ENCODE data around the gene NDC1.
A peak's percentile ranks its signal among the peaks of the same experiment; 100 is the strongest.
"Not testable (repeated sequence)": the region's sequence is repeated elsewhere in the genome, so short reads cannot be mapped to it uniquely, and the experiment has no call there.

The NDC1 gene

DNA sequence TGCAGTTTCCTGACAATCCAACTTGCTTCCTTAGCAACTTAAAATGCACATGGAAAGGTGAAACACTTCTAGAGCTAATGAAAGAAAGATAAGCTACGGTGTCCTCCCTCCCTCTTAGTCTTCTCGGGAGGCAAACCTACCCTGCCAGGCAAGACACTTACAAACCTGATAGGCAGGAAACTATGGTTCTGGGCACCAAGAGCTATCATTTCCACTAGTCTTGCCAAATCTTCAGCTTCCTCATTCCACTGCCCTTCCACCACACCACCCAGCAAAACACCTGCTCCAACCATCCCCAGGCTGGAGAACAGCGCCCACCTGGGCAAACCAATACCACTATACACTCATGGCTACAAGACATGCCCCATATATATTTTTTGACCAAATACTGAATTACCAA, 15.2 kb downstream of the NDC1 start:
- Histone ChIP-seq H2AFZ (ENCODE audit: low read depth, low read length) (no peak overlapping the region), H3K9ac (ENCODE audit: low read depth, low read length) (no peak overlapping the region), H3K36me3 (ENCODE audit: insufficient read depth, low read length) (peaks cover 90% of the 10 kb centered on the region), H3K27me3 (ENCODE audit: insufficient read depth, low read length, poor library complexity) (no peaks in the 10 kb centered on the region), H3K4me3 (ENCODE audit: low read depth in 1 of 2, low read length in 2 of 2) (no peak overlapping the region), H4K20me1 (ENCODE audit: insufficient read depth, low read length) (no peaks in the 10 kb centered on the region; the same call in 1 of the 2 replicates), H3K79me2 (ENCODE audit: insufficient read depth, low read length) (peaks cover 57% of the 10 kb centered on the region), H3K4me1 (ENCODE audit: insufficient read depth, low read length) (no peaks in the 10 kb centered on the region), H3K27ac (ENCODE audit: low read length) (no peak overlapping the region), H3K4me2 (ENCODE audit: insufficient read depth, low read length) (no peak overlapping the region), H3K9me3 (ENCODE audit: insufficient read depth, low read length, severe bottlenecking) (no peaks in the 10 kb centered on the region)
- DNase-seq (no peak), ATAC-seq (ENCODE audit: insufficient read depth, low read depth) (no peak)
- TF ChIP-seq EZH2 (IDR thresholded peaks at IDR 0.05; ENCODE audit: borderline replicate concordance, low read depth, low read length, severe bottlenecking), result no peak
- TF ChIP-seq, protein P1, sequence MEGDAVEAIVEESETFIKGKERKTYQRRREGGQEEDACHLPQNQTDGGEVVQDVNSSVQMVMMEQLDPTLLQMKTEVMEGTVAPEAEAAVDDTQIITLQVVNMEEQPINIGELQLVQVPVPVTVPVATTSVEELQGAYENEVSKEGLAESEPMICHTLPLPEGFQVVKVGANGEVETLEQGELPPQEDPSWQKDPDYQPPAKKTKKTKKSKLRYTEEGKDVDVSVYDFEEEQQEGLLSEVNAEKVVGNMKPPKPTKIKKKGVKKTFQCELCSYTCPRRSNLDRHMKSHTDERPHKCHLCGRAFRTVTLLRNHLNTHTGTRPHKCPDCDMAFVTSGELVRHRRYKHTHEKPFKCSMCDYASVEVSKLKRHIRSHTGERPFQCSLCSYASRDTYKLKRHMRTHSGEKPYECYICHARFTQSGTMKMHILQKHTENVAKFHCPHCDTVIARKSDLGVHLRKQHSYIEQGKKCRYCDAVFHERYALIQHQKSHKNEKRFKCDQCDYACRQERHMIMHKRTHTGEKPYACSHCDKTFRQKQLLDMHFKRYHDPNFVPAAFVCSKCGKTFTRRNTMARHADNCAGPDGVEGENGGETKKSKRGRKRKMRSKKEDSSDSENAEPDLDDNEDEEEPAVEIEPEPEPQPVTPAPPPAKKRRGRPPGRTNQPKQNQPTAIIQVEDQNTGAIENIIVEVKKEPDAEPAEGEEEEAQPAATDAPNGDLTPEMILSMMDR (IDR thresholded peaks at IDR 0.05; ENCODE audit: borderline replicate concordance, extremely low read depth, low read length, poor library complexity, severe bottlenecking), result no peak

DNA sequence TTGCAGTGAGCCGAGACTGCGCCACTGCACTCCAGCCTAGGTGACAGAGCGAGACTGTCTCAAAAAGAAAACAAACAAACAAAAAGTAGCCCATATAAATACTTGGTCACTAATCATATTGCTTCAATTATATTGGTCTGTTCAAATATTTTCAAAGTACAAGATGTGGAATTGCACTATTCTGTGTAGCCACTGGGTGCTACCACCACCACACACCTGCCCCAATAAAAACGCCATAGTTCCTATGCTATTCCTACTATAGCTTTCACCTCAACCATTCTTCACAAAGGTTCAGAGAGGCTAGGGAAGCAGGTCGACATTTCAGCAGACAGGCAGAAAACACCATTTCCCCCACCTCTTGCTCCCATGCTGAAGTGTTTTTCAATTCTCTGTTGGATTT, 16.7 kb downstream of the NDC1 start:
- Histone ChIP-seq H3K27ac (ENCODE audit: low read length) (no peak overlapping the region), H2AFZ (ENCODE audit: low read depth, low read length) (no peak overlapping the region), H3K4me3 (ENCODE audit: low read depth in 1 of 2, low read length in 2 of 2) (no peak overlapping the region), H3K9me3 (ENCODE audit: insufficient read depth, low read length, severe bottlenecking) (no peaks in the 10 kb centered on the region), H3K27me3 (ENCODE audit: insufficient read depth, low read length, poor library complexity) (no peaks in the 10 kb centered on the region), H3K79me2 (ENCODE audit: insufficient read depth, low read length) (peaks cover 59% of the 10 kb centered on the region), H3K36me3 (ENCODE audit: insufficient read depth, low read length) (peaks cover 90% of the 10 kb centered on the region), H3K4me1 (ENCODE audit: insufficient read depth, low read length) (no peaks in the 10 kb centered on the region), H3K9ac (ENCODE audit: low read depth, low read length) (no peak overlapping the region), H4K20me1 (ENCODE audit: insufficient read depth, low read length) (no peaks in the 10 kb centered on the region; the same call in 1 of the 2 replicates), H3K4me2 (ENCODE audit: insufficient read depth, low read length) (no peak overlapping the region)
- DNase-seq, result no peak
- no peak for ATAC-seq (ENCODE audit: insufficient read depth, low read depth)
- TF ChIP-seq, protein P1 (IDR thresholded peaks at IDR 0.05; ENCODE audit: borderline replicate concordance, extremely low read depth, low read length, poor library complexity, severe bottlenecking), result peak; percentile 10
- TF ChIP-seq EZH2 (IDR thresholded peaks at IDR 0.05; ENCODE audit: borderline replicate concordance, low read depth, low read length, severe bottlenecking), result no peak

DNA sequence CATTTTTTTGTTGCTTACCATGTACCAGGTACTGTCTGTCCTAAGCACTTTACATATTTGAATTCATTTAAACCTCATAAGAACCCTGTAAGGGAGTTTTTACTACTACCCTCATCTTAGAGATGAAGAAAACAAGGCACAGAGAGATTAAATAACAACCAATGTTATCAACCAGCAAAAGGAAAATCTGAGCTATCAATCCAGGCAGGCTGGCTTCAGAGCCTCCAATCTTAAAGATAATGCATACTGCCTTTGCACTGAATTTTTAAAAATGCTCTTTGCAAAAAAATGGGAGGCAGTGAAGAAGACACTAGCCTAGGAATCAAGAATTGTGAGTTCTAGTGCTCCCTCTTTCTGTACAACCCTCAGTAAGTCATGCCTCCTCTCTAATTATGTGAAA, 18.7 kb downstream of the NDC1 start:
- Histone ChIP-seq H3K4me1 (ENCODE audit: insufficient read depth, low read length) (no peaks in the 10 kb centered on the region), H3K9ac (ENCODE audit: low read depth, low read length) (no peak overlapping the region), H4K20me1 (ENCODE audit: insufficient read depth, low read length) (no peaks in the 10 kb centered on the region; the same call in 1 of the 2 replicates), H3K9me3 (ENCODE audit: insufficient read depth, low read length, severe bottlenecking) (no peaks in the 10 kb centered on the region), H3K27ac (ENCODE audit: low read length) (no peak overlapping the region), H3K4me2 (ENCODE audit: insufficient read depth, low read length) (no peak overlapping the region), H3K4me3 (ENCODE audit: low read depth in 1 of 2, low read length in 2 of 2) (no peak overlapping the region), H2AFZ (ENCODE audit: low read depth, low read length) (no peak overlapping the region), H3K36me3 (ENCODE audit: insufficient read depth, low read length) (peaks cover 82% of the 10 kb centered on the region), H3K27me3 (ENCODE audit: insufficient read depth, low read length, poor library complexity) (no peaks in the 10 kb centered on the region), H3K79me2 (ENCODE audit: insufficient read depth, low read length) (peaks cover 71% of the 10 kb centered on the region)
- TF ChIP-seq EZH2 (IDR thresholded peaks at IDR 0.05; ENCODE audit: borderline replicate concordance, low read depth, low read length, severe bottlenecking), result no peak
- TF ChIP-seq, protein P1 (IDR thresholded peaks at IDR 0.05; ENCODE audit: borderline replicate concordance, extremely low read depth, low read length, poor library complexity, severe bottlenecking), result no peak
- no peak for DNase-seq
- no peak for ATAC-seq (ENCODE audit: insufficient read depth, low read depth)

DNA sequence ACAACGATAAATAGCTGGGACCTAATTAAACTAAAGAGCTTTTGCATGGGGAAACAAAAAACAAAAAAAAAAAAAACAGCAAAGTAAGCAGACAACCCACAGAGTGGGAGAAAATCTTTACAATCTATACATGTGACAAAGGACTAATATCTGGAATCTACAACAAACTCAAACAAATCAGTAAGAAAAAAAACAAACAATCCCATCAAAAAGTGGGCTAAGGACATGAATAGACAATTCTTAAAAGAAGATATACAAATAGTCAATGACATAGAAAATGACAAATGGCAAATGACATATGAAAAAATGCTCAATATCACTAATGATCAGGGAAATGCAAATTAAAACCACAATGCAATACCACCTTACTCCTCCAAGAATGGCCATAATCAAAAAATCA, 21.5 kb downstream of the NDC1 start:
- H3K36me3 ChIP-seq (ENCODE audit: insufficient read depth, low read length), result peaks cover 76% of the 10 kb centered on the region
- not testable (repeated sequence) for H2AFZ ChIP-seq (ENCODE audit: low read depth, low read length); DNase-seq; H3K4me3 ChIP-seq (ENCODE audit: low read depth in 1 of 2, low read length in 2 of 2); H3K9me3 ChIP-seq (ENCODE audit: insufficient read depth, low read length, severe bottlenecking); H3K4me1 ChIP-seq (ENCODE audit: insufficient read depth, low read length); H3K27ac ChIP-seq (ENCODE audit: low read length); H3K9ac ChIP-seq (ENCODE audit: low read depth, low read length); H4K20me1 ChIP-seq (ENCODE audit: insufficient read depth, low read length); ATAC-seq (ENCODE audit: insufficient read depth, low read depth); H3K4me2 ChIP-seq (ENCODE audit: insufficient read depth, low read length); H3K27me3 ChIP-seq (ENCODE audit: insufficient read depth, low read length, poor library complexity)
- peaks cover 59% of the 10 kb centered on the region for H3K79me2 ChIP-seq (ENCODE audit: insufficient read depth, low read length)

DNA sequence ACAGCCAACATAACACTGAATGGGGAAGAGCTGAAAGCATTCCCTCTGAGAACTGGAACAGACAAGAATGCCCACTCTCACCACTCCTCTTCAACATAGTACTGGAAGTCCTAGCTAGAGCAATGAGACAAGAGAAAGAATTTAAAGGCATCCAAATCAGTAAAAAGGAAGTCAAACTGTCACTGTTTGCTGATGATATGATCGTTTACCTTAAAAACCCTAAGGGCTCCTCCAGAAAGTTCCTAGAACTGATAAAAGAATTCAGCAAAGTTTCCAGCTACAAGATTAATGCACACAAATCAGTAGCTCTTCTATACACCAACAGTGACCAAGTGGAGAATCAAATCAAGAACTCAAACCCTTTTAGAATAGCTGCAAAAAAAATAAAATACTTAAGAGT, 22.6 kb downstream of the NDC1 start:
- not testable (repeated sequence) for ATAC-seq (ENCODE audit: insufficient read depth, low read depth); H2AFZ ChIP-seq (ENCODE audit: low read depth, low read length); H3K9ac ChIP-seq (ENCODE audit: low read depth, low read length); H3K27me3 ChIP-seq (ENCODE audit: insufficient read depth, low read length, poor library complexity); H3K4me3 ChIP-seq (ENCODE audit: low read depth in 1 of 2, low read length in 2 of 2); H3K9me3 ChIP-seq (ENCODE audit: insufficient read depth, low read length, severe bottlenecking); H3K4me2 ChIP-seq (ENCODE audit: insufficient read depth, low read length); H3K4me1 ChIP-seq (ENCODE audit: insufficient read depth, low read length); H3K27ac ChIP-seq (ENCODE audit: low read length); DNase-seq
- Histone ChIP-seq H3K36me3 (ENCODE audit: insufficient read depth, low read length) (peaks cover 77% of the 10 kb centered on the region), H4K20me1 (ENCODE audit: insufficient read depth, low read length) (peaks cover 12% of the 10 kb centered on the region), H3K79me2 (ENCODE audit: insufficient read depth, low read length) (peaks cover 59% of the 10 kb centered on the region)

All from DND-41 (cell line).